Measurements from ENCODE around the gene COL4A4.

GRCh38 chr2:227192491-227192890, 28.5 kb upstream of the COL4A4 start:
- TF ChIP-seq CTCF (conservative IDR thresholded peaks at IDR 0.05; ENCODE audit: low read depth in 2 of 2) (no peak), CREB1 (CRISPR knock-in tag; IDR thresholded peaks at IDR 0.05; ENCODE audit: low read depth) (no peak), EZH2 (IDR thresholded peaks at IDR 0.05; ENCODE audit: low read depth, unreplicated experiment) (no peak)
